ENCODE data around the gene CEP57L1. TPM values are rescaled to one million over a fixed set of nuclear protein-coding genes. Genes with fewer than 3 reads are reported as not detected.
"Not testable (repeated sequence)": the region's sequence is repeated elsewhere in the genome, so short reads cannot be mapped to it uniquely, and the experiment has no call there.

CEP57L1 gene
- total RNA-seq, 1 donor from 2014 or later, result 11.5 TPM

DNA sequence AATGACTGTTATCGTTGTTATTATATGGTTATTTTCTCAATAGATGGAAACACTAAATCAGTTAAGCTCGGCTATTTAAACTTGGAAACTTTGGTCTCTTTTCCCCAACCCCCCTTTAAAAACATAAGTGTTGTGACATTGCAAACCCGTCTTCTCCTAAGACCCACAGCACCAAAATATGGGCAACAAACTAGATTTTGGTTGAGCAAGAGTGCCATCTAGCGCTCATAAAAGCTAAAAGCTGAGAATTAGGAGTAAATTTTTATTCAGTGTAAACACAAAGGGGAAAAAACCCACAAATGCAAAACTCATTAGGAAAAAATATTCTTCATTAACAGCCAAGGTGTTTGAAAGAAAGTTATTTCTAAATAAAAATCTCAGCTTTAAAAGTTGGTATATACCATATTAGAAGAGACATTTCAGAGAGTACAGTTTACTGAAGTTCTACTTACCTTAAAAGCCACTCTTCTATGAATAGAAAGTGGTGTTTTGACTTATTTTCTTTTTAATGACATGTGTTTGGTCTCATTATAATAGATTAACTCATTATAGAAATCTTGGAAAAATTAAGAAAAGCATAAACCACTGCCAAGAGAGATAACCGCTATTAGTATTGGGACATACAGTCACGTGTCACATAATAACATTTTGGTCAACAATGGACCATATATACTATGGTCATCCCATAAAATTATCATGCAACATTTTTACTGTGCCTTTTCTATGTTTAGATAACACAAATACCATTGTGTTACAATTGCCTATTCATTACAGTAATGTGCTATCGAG lies 21.8 kb upstream of the CEP57L1 start:
- DNase-seq (ENCODE audit: low spot score), result no peak

DNA sequence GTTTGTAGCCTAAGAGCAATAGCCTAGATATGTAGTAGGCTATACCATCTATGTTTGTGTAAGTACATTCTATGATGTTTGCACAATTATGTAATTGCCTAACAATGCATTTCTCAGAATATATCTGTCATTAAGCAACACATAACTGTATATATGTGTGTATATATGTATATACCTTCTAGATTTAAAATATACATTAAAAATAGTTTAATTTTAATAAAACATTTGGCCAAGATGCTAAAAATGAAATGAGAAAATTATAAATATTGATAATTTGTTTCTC lies 21.2 kb upstream of the CEP57L1 start:
- DNase-seq (ENCODE audit: low spot score), result no peak

DNA sequence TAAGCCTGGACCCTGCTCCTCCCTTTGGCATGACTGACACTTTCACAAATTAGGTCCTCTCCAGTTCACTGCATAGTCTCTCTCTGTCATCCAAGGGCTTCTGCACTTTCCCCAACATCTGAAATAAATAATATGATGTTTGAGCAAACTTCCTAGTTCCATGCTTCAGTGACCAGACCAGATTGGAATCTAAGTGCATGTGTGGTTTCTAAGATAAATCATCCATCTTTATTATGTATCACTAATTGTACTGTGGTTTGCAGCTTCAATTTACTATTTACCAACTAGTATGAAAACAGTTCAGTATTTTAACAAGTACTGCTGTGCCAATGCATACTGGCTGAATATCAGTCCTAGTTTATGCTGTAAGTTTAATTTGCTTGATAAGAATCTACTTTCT lies 19.4 kb upstream of the CEP57L1 start:
- no peak for DNase-seq (ENCODE audit: low spot score)

DNA sequence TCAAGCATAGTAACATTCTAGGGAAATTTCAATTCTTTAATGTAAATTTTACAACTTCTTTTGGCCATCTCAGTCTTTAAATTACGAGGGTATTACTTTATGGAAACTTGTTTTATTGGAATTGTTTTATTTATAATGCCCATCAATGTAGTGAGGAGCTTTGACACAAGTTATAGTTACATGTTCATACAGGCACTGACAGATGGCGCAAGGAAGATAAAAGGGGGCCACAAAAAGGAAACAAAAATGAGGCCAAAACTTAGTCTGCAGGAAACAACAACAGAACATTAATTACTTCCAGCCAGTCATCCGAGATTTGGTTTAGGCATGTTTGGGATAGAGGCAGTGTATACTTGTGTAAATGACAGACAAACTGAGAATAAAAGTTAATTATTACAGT lies 18.9 kb upstream of the CEP57L1 start:
- no peak for DNase-seq (ENCODE audit: low spot score)

DNA sequence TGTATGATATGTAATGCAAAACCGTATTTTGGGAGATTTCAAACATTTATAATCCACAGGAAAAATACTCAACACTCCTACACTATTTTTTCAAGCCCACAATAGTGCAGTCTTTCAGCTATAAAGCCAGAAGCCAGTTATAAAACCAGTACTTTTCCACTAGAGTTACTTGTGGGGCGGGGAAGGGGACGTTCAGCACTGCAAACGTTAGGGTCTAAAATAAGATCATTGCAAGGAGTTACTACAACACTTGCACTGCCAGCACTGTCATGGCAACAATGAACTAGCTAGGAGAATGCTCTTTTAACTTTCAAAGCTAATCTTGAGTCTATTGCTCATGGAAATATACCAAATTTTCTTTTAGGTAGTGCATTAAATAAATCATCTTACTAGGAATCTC lies 15.3 kb upstream of the CEP57L1 start:
- DNase-seq (ENCODE audit: low spot score), result no peak

DNA sequence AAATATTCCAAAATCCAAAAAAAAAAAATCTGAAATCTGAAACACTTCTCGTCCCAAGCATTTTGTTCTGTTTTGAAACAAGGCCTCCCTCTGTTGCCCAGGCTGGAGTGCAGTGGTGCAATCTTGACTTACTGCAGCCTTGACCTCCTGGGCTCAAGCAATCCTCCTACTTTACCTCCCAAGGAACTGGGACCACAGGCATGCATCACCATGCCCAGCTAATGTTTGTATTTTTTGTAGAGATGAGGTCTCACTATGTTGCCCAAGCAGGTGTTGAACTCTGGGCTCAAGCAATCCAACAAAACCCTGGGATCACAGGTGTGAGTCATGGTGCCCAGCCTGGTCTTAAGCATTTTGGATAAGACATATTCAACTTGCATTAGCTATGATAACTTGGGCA lies 14.3 kb upstream of the CEP57L1 start:
- no peak for DNase-seq (ENCODE audit: low spot score)

DNA sequence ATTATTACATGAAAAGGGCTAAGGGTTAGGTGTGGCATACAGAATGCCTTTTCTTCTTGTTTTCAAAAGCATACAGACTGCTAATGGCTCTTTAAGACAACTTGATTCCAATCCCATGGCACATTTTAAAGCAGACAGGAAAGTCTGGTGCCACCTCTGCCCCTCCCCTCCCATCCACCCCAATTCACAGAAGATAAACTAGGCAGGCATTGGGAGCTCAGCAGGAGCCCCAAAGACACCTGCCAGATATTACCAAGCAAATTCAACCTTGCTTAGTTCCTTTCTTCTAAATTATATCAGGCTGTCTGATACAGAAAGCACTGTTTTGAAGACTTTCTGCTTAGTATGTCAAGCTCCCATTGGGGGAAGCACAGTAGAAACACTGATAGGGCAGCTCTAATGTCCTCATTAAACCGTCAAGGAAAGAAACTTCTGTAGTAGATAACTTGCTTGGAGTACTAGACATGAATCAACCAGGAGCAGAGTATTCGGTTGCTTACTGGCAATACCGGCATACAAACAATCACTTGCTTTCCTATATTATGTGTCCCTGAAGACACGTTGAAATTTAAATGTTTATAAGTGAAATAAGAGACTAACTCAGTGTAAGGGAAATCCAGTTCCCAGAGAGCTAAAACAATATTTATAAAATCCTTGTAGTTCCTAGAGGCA lies 13.7 kb upstream of the CEP57L1 start:
- no peak for DNase-seq (ENCODE audit: low spot score)

DNA sequence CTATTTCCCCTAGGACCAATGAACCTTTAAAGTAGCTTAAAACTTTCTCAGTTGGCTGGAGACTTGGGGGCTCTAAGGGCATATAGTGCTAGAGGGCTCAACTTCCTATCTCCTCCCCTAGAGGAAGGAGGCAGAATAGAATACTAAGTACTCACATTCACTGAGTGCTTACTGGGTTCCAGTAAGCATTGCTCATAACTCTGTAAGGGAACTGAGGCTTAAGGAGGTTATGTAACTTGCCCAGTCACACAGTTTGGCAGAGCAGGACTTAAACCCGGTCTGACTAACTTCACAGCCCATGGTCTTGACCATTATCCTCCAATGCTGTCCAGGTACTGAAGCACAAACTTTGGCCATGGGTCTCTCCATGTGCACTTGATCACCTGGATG lies 13.1 kb upstream of the CEP57L1 start:
- DNase-seq (ENCODE audit: low spot score), result no peak

DNA sequence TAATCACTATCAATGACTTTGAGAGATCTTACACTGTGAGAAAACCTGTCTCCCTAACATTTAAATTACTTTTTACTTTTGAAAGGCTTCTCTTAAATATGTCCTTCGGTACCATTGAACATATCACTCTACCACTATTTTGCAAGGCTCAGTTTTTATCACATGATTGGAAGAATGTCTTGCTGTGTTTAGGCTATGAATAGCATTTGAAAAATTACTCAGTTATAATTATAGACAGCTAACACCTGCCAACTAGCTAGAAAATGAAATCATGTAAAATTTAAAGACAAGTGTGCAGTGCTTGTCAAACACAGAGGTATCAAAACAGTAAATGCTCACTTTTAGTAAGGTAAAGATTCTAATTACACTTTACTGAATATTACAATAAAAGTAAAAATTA lies 11.7 kb upstream of the CEP57L1 start:
- no peak for DNase-seq (ENCODE audit: low spot score)

DNA sequence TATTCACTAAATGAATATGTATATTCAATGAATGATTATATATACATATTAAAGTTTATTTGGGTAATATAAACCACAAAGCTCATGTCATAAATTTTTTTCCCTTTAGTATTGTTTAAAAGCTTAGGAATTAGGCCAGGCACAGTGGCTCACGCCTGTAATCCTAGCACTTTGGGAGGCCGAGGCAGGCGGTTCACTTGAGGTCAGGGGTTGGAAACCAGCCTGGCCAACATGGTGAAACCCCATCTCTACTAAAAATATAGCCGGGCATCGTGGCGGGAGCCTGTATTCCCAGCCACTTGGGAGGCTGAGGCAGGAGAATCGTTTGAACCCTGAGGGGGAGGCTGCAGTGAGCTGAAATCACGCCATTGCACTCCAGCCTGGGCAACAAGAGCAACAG lies 11.2 kb upstream of the CEP57L1 start:
- not testable (repeated sequence) for DNase-seq (ENCODE audit: low spot score)

DNA sequence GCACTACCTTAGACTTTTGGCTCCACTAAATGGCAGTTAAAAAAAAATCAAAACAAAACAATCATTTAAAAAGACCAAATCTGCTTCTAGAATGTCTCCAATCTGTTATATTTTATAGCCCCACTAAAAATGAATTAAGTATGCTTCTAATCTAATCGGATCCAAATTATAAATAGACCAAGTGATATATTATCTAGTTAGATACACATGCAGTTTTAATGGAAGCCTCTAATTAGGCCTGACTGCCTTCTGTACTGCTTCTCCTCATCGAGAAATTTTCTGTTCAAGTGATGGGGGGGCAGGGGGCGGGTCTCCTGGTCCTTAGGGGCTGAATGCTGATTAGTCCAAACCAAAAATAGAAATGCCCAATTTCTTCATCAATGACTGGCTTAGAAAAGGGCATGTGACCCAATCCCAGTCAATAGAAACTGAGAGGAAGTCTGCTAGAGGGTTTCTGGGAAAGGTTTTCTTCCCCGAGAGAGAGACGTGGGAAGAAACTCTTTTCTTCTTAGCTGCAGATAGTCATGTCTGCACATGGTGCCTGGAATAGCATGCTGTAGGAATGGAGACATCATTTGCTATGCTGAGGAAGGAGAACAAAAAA lies 7.5 kb upstream of the CEP57L1 start:
- no peak for DNase-seq (ENCODE audit: low spot score)

DNA sequence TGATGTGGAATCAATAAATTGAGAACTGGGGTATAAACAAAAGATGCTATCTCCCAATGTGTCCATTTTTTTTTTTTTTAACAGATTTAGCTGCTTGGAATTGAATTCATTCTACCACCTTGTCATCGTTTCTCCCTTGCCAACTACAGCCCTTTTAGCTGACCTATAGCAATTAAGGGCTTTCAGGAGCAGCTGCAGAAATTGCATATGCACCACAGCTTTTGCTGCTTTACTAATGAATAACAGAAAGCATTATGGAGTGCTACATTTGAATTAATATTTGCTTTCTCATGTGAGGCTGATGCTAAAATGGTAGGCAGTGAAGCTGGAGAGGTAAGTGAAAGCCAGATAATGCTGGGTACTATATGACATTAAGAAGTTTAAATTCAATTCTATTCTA lies 6.3 kb upstream of the CEP57L1 start:
- no peak for DNase-seq (ENCODE audit: low spot score)

DNA sequence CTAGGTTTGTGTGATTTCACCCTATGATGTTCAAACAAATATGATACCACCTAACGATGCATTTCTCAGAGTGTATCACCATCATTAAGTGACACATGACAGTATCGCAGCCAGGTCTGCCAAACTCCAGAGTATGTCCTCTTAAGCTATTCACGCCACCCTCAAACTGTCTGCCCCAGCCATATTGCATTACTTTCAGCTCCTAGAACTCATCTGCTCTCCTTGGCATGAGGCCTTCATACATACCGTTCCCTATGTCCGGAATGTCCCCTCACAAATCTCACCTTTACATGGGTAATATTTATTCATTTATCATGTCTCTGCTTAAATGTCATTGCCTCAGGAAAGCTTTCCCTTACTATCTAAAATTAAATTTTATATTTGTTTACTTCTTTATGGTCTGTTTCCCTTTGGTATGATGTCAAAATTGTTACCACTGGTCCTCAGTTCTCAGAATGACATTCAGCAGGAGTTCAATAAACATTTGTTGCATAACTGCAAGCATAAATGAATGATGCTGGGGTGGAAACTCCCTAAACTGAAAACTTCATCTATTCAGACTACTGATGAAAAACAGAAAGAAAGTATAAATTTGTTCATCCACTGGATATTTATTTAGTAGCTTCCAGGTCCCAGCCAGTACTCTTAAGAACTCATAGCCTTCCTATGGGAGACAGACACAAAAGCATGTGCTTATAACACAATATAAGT lies 3.8 kb upstream of the CEP57L1 start:
- DNase-seq (ENCODE audit: low spot score), result no peak

DNA sequence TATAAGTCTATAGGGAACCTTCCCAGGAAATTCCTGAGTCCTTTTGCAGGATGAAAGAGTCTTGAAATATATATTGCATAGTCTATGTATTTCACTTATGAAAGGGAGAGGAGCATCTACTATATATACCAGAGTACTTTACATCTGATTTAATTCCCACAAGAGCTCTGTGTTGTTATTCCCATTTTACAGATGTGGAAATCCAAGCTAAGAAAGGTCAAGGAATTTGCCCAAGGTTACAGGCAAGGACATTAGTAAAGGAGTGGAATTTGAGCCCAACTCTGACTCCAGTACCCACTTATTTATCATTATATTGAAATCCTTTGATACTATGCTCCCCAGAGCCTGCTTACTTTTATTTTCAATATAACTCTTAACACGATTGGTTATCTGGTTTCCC lies 3.2 kb upstream of the CEP57L1 start:
- DNase-seq (ENCODE audit: low spot score), result no peak

DNA sequence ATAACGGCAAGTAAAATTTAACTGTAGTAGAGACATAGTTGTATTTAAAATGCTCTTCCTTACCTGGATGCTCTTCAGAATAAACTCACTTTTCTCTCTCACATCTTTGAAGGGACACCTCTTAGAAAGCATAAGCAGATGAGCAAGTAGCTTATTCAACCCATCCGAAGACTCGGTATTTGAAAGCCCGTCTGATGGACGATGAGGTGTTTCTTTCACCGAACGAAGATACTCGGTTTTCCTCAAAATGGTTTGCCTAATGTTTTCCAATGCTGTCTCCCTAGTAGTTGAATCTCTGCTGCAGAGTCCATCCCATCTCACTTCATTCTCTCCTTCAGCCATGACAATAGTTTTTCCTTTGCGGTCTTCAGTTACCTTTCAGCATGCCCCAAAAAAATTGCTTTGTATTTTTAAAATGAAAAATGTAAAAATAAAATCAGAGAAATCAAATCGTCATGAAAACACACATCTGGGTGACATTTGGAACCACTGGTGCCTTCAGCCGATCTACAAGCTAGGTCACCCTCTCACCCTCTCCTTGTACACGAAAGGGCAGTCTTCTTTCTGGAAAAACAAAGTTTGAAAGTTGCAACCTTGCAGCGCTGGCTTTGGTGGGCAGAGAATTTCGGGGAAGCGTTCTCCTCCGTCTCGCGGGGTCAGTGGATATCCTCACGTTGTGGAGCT lies 1.4 kb upstream of the CEP57L1 start:
- no peak for DNase-seq (ENCODE audit: low spot score)

DNA sequence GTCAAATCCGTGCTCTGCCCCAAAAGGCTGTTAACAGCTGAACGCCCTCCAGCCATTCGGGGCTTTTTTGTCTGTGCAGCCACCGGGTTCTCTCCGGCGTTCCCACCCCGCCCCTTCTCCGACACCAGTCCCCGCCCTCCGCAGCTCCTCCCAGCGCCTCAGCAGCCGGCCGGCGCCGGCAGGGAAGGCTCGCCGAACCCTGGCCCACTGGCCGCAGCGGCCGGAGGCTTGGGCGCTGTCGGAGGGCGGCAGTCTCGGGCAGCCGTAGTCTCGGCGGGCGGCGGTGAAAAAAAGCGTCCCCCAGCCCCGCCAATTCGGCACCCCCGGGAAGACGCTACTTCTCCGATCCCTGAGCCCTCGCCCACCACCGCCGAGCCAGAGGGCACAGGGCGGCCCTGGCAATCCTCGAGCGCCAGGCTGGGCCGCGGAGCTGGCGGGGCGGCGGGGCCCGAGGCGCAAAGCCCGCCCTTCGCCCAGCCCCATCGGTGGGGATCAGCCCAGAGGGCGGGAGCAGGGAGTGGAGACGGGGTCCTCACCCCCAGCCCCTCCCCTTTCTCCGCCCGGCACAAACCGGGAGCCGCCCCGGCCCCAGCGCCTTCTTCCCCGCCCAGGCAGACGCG lies 781 bp upstream of the CEP57L1 start, which contains the start of gene SESN1:
TSS of gene SESN1 (minus strand) at position 431 of the 620 bp plus-strand sequence. CDS start 773 bp downstream, outside the sequence.
- peak; percentile 94 for DNase-seq (ENCODE audit: low spot score)

DNA sequence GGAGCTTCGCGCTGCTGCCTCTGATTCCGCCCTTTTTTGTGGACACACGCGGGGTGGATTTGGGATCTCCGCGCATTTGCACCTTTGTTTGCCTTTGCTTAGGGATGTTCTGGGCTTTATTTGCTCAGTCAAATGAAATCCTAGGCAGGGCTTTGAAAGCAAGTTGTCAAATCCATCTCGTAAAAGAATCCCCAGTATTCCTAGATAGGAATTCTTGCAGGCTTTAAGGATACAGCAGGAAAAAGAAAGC lies 453 bp downstream of the CEP57L1 start:
- DNase-seq (ENCODE audit: low spot score), result no peak

DNA sequence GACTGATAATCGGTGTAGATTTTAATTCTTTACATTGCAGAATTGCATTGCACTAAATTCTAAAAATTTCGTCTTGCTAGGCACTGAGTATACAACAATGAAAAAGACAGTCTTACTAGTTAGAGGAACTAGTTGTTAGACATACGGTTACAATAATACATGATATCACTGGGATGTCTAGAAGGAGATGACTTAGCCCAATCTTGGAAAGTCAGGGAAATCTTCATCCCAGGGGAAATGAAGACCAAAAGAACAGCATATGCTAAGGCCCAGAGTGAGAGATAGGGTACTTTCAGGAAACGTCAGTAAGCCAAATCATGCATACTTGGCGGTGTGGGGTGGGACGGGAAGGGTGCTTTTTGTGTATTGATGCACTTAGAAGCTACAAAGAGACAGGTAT lies 901 bp downstream of the CEP57L1 start:
- DNase-seq (ENCODE audit: low spot score), result no peak

DNA sequence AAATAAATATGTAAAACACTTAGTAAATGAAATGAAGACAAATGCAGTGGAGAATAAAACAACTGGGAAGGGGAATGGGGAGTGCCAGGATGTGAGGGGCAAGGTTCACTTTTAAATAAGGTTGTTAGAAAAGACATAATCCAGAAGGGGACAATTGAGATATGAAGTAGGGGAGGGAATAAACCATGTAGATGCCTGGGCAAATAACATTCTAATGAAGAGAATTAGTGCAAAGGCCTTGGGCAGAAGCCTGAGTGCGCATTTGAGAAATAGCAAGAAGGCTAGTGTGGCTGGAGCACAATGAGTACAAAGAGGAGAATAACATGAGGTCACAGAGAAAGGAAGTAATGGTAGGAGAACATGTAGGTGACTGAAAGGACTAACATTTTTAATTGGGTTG lies 2.4 kb downstream of the CEP57L1 start:
- no peak for DNase-seq (ENCODE audit: low spot score)

DNA sequence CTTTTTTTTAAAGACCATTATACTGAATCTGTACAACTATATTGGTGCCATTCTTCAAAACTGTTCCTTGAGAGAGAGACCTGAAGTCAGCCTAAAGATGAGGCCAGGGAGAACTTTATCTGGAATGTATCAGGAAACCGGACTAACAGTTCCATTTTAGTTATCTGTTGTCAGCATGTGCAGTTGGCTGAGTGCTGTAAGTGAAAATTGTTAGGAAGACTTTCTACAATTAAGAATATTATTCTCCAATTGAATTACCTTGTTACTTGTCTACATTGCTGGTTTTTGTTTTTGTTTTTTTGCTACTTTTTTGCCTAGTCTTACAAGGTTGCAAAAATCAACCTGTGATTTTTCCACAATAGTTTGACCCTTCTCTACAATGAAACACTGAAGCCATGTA lies 7.5 kb downstream of the CEP57L1 start:
- no peak for DNase-seq (ENCODE audit: low spot score)

DNA sequence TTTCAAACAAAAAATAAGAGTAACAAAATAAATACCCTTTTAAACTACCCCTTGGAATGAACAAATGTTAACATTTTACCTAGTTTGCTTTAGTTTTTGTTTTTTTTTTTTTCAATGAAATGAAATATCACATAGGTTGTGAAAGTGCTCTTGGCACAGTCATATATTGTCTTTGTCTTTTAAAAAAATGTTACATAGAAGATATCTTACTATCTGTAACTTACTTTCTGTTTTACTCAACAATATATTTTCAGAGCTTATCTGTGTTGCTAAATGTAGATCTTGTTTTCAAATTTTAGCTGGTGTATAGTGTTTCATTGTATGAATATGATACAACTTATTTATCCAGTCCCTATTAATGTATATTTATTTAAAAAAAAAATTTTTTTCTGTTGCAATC lies 8.6 kb downstream of the CEP57L1 start:
- no peak for DNase-seq (ENCODE audit: low spot score)

DNA sequence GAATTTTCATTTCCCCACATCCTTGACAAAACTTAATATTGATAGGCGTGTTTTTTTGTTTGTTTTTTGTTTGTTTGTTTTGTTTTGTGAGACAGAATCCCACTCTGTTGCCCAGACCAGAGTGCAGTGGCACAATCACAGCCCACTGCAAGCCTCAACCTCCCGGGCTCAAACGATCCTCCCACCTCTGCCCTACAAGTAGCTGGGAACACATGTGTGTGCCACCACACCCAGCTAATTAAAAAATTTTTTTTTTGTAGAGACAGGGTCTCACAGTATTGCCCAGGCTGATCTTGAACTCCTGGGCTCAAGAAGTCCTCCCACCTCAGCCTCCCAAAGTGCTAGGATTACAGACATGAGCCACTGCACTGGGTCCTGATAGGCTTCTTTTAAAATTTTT lies 9.2 kb downstream of the CEP57L1 start:
- DNase-seq (ENCODE audit: low spot score), result no peak

Data from ureter (tissue), 1 donor.